ENCODE results near the gene GTF2H1. TPM values are rescaled to one million over a fixed set of nuclear protein-coding genes. Genes with fewer than 3 reads are reported as not detected.

GTF2H1 gene
- total and polyA plus RNA-seq, 9 of the 15 experiments (the other 6 are each of a cell fraction or from before 2014, with no cell fraction given) = 56.9 to 126 (median 92.1) TPM

DNA sequence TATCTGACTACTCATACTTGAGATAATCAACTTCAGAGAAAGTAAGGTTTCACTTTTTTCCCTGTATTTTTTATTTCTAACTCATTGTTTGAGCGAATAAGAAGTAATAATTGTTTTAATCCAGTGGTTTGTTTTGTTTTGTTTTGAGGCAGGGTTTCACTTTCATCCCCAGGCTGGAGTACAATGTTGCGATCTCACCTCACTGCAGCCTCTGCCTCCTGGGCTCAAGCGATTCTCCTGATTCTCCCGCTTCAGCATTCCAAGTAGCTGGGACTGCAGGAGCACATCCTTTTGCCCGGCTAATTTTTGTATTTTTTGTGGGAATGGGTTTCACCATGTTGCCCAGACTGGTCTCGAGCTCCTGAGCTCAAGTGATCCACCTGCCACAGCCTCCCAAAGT, 8.6 kb downstream of the GTF2H1 start:
- Histone ChIP-seq H3K4me2 (ENCODE audit: insufficient read depth, low read length) (no peak overlapping the region), H3K4me1 (replicated peaks in 1 of 2; ENCODE audit: control insufficient read depth in 2 of 2, insufficient read depth in 2 of 2, low read length in 2 of 2) (peaks cover 12 to 24% of the 10 kb centered on the region in 2 experiments), H3K27me3 (ENCODE audit: control insufficient read depth in 2 of 2, insufficient read depth in 2 of 2, low read length in 2 of 2) (no peaks in the 10 kb centered on the region), H3K9me1 (ENCODE audit: control insufficient read depth, insufficient read depth, low read length) (no peaks in the 10 kb centered on the region), H2AFZ (ENCODE audit: low read depth, low read length) (no peak overlapping the region), H3K9me3 (replicated peaks; ENCODE audit: control insufficient read depth, insufficient read depth, low read depth, low read length) (no peaks in the 10 kb centered on the region), H3K36me3 (ENCODE audit: control insufficient read depth, insufficient read depth, low read length) (peaks cover 90% of the 10 kb centered on the region), H3K27ac (ENCODE audit: extremely low read depth, low read depth, low read length) (no peak overlapping the region), H3K9ac (ENCODE audit: insufficient read depth in 1 of 2, low read depth in 2 of 2, low read length in 2 of 2) (no peak overlapping the region), H4K20me1 (replicated peaks; ENCODE audit: control insufficient read depth, insufficient read depth, low read length) (no peaks in the 10 kb centered on the region), H3K79me2 (ENCODE audit: control insufficient read depth, insufficient read depth, low read length) (peaks cover 77% of the 10 kb centered on the region), H3K4me3 (no peak overlapping the region)
- DNase-seq (ENCODE audit: extremely low read depth in 1 of 4, low spot score in 3 of 4) (no peak), FAIRE-seq (no peak), ATAC-seq (no peak)
- ChIA-PET POLR2A (interaction anchor here (1.1 kb wide), 1 partner anchor 11 kb away, joined by 5 read pairs; no protein-coding TSS in a partner anchor), CTCF (ENCODE audit: low intra/inter-chr PET ratio) (no interaction called here)
- no TSS peak for BruUV-seq (replicated peaks)
- intact Hi-C loops (cut with micrococcal nuclease) (no loop called here), in situ Hi-C loops (cut with MboI) (no loop called here)
- TF ChIP-seq, protein P1, sequence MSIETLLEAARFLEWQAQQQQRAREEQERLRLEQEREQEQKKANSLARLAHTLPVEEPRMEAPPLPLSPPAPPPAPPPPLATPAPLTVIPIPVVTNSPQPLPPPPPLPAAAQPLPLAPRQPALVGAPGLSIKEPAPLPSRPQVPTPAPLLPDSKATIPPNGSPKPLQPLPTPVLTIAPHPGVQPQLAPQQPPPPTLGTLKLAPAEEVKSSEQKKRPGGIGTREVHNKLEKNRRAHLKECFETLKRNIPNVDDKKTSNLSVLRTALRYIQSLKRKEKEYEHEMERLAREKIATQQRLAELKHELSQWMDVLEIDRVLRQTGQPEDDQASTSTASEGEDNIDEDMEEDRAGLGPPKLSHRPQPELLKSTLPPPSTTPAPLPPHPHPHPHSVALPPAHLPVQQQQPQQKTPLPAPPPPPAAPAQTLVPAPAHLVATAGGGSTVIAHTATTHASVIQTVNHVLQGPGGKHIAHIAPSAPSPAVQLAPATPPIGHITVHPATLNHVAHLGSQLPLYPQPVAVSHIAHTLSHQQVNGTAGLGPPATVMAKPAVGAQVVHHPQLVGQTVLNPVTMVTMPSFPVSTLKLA (conservative IDR thresholded peaks at IDR 0.05) = no peak
- TF ChIP-seq, protein P2, sequence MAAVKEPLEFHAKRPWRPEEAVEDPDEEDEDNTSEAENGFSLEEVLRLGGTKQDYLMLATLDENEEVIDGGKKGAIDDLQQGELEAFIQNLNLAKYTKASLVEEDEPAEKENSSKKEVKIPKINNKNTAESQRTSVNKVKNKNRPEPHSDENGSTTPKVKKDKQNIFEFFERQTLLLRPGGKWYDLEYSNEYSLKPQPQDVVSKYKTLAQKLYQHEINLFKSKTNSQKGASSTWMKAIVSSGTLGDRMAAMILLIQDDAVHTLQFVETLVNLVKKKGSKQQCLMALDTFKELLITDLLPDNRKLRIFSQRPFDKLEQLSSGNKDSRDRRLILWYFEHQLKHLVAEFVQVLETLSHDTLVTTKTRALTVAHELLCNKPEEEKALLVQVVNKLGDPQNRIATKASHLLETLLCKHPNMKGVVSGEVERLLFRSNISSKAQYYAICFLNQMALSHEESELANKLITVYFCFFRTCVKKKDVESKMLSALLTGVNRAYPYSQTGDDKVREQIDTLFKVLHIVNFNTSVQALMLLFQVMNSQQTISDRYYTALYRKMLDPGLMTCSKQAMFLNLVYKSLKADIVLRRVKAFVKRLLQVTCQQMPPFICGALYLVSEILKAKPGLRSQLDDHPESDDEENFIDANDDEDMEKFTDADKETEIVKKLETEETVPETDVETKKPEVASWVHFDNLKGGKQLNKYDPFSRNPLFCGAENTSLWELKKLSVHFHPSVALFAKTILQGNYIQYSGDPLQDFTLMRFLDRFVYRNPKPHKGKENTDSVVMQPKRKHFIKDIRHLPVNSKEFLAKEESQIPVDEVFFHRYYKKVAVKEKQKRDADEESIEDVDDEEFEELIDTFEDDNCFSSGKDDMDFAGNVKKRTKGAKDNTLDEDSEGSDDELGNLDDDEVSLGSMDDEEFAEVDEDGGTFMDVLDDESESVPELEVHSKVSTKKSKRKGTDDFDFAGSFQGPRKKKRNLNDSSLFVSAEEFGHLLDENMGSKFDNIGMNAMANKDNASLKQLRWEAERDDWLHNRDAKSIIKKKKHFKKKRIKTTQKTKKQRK (IDR thresholded peaks at IDR 0.05; ENCODE audit: borderline replicate concordance, low read depth, low read length) = no peak
- TF ChIP-seq ZNF551 (CRISPR knock-in tag; IDR thresholded peaks at IDR 0.05) = no peak
- TF ChIP-seq, protein P3, sequence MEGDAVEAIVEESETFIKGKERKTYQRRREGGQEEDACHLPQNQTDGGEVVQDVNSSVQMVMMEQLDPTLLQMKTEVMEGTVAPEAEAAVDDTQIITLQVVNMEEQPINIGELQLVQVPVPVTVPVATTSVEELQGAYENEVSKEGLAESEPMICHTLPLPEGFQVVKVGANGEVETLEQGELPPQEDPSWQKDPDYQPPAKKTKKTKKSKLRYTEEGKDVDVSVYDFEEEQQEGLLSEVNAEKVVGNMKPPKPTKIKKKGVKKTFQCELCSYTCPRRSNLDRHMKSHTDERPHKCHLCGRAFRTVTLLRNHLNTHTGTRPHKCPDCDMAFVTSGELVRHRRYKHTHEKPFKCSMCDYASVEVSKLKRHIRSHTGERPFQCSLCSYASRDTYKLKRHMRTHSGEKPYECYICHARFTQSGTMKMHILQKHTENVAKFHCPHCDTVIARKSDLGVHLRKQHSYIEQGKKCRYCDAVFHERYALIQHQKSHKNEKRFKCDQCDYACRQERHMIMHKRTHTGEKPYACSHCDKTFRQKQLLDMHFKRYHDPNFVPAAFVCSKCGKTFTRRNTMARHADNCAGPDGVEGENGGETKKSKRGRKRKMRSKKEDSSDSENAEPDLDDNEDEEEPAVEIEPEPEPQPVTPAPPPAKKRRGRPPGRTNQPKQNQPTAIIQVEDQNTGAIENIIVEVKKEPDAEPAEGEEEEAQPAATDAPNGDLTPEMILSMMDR (IDR thresholded peaks at IDR 0.05 in 2 of 3, conservative IDR thresholded peaks at IDR 0.05 in 1 of 3; ENCODE audit: insufficient read depth in 2 of 3, low read depth in 1 of 3, low read length in 3 of 3) = no peak
- TF ChIP-seq HNRNPL (IDR thresholded peaks at IDR 0.05; ENCODE audit: low read depth, low read length) = no peak
- no peak for TF ChIP-seq PHF20 (IDR thresholded peaks at IDR 0.05; ENCODE audit: partially characterized antibody)
- no peak for TF ChIP-seq CBX8 (IDR thresholded peaks at IDR 0.05; ENCODE audit: borderline replicate concordance, extremely low read depth, low read depth, low read length, poor library complexity, severe bottlenecking)
- TF ChIP-seq NFE2 (IDR thresholded peaks at IDR 0.05; ENCODE audit: low read depth) = no peak
- TF ChIP-seq KLF13 (tag; IDR thresholded peaks at IDR 0.05; ENCODE audit: borderline replicate concordance, low read depth) = no peak
- TF ChIP-seq NR3C1 (CRISPR knock-in tag; IDR thresholded peaks at IDR 0.05) = no peak
- no peak for TF ChIP-seq TEAD4 (IDR thresholded peaks at IDR 0.05; ENCODE audit: low read length)
- no peak for TF ChIP-seq TEAD4 (CRISPR knock-in tag; IDR thresholded peaks at IDR 0.05; ENCODE audit: borderline replicate concordance)
- TF ChIP-seq GTF2E2 (tag; IDR thresholded peaks at IDR 0.05) = no peak
- no peak for TF ChIP-seq YY1 (IDR thresholded peaks at IDR 0.05; ENCODE audit: borderline replicate concordance in 1 of 3, control insufficient read depth in 1 of 3, extremely low read depth in 1 of 3, insufficient read depth in 3 of 3, insufficient read length in 1 of 3, insufficient replicate concordance in 2 of 3, low read depth in 1 of 3, low read length in 2 of 3)
- no peak for TF ChIP-seq ERF (CRISPR knock-in tag; IDR thresholded peaks at IDR 0.05)
- TF ChIP-seq TCF3 (CRISPR knock-in tag; IDR thresholded peaks at IDR 0.05) = no peak
- WGBS (ENCODE audit: insufficient coverage, low coverage, missing lambda C conversion rate) = 98% methylated on average over 6 of the region's 6 CpGs

All from K562 (cell line).